ENCODE results near the gene CHTF18. TPM values are rescaled to one million over a fixed set of nuclear protein-coding genes. Genes with fewer than 3 reads are reported as not detected.

Gene CHTF18
- total RNA-seq, 2 experiments from 2014 or later, result 95.6 to 115 TPM

- CTCF ChIA-PET, result no interaction called here
- peaks cover 4% of the 10 kb centered on the region for H3K27me3 Mint-ChIP-seq
- no peaks in the 10 kb centered on the region for H3K4me1 Mint-ChIP-seq (ENCODE audit: low read depth)
These were observed 26.6 kb upstream of the CHTF18 start for GRCh38 chr16:761625-762513.

DNA sequence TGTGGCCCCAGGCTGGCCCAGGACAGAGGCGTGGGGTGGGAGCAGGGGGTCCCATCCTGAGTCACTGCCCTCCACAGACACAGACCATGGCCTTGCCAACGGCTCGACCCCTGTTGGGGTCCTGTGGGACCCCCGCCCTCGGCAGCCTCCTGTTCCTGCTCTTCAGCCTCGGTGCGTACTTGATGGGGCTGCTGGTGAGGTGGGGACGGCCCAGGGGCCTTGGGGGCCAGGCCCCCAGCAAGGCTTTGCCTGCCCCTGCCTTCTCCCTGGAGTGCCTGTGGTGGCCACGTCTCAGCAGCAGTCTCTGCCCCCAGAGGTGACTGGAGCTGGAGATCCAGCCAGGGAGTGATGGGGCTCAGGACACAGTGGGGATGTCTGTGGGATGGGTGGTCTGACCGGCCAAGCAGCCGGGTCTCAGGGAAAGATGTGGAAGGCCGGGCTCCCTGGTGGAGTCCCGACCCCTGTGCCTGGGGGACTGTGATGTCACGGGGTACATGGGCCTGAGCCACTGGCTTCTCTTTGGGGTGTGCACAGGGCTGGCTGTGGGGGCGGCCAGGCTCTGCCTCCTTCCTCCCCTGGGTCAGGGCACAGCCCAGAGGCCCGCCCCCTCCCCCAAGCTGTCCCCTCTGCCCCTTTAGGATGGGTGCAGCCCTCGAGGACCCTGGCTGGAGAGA lies 25.7 kb upstream of the CHTF18 start:
- POLR2A ChIA-PET, result no interaction called here
- peaks cover 1% of the 10 kb centered on the region for H3K27me3 Mint-ChIP-seq

More at GRCh38 chr16:761625-762513, 26.6 kb upstream of the CHTF18 start:
- no peaks in the 10 kb centered on the region for H3K9me3 Mint-ChIP-seq
- POLR2A ChIA-PET, result no interaction called here
- TF ChIP-seq CTCF (IDR thresholded peaks at IDR 0.05), result no peak
- DNase-seq (no peak), ATAC-seq (no peak)
- intact Hi-C loops (cut with micrococcal nuclease), result no loop called here
- H3K27ac Mint-ChIP-seq, result no peak overlapping the region
- no peaks in the 10 kb centered on the region for H3K36me3 Mint-ChIP-seq (ENCODE audit: low read depth)
- no peak overlapping the region for H3K4me3 Mint-ChIP-seq

DNA sequence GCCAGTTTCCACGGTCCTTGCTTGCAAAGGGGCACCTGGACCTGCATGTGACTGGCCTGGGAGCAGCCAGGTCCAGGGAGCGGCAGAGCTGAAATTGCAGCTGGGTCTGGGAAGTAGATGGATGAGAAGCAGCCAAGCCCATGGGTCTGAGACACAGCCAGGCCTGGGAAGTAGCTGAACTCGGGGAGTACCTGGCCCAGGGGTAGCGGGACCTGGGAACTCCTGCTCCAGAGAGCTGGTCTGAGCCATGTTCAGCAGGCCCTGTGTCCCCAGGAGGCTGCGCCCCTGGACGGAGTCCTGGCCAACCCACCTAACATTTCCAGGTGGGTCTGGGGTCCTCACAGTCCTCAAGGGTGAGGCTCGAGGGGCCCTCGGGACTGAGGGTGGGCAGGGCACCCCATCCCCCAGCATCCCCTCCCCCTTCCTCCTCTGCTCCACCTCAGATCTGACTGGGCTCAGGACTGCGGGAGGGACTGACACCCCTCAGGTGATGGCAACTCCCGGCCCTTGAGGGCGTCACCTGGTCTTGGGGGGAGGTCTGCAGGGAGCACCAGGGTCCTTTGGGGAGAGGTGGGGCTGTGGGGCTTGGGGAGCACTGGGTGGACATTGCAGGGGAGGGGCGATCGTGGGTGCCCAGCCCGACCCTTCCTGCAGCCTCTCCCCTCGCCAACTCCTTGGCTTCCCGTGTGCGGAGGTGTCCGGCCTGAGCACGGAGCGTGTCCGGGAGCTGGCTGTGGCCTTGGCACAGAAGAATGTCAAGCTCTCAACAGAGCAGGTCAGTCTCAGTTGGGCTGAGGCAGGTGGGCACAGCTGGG lies 24.8 kb upstream of the CHTF18 start:
- no peaks in the 10 kb centered on the region for H3K27me3 Mint-ChIP-seq
- intact Hi-C loops (cut with micrococcal nuclease), result no loop called here
- CTCF ChIA-PET, result no interaction called here

More for the DNA sequence above, 25.7 kb upstream of the CHTF18 start:
- Mint-ChIP-seq H3K4me3 (no peak overlapping the region), H3K4me1 (ENCODE audit: low read depth) (no peaks in the 10 kb centered on the region), H3K36me3 (ENCODE audit: low read depth) (no peaks in the 10 kb centered on the region), H3K27ac (no peak overlapping the region), H3K9me3 (no peaks in the 10 kb centered on the region)
- ATAC-seq (no peak), DNase-seq (no peak)
- intact Hi-C loops (cut with micrococcal nuclease), result no loop called here
- no peak for TF ChIP-seq CTCF (IDR thresholded peaks at IDR 0.05)
- CTCF ChIA-PET, result no interaction called here

GRCh38 chr16:764184-764750 lies 24.2 kb upstream of the CHTF18 start:
- H3K9me3 Mint-ChIP-seq, result no peaks in the 10 kb centered on the region
- CTCF ChIA-PET, result no interaction called here
- no peak for ATAC-seq

More for the DNA sequence above, 24.8 kb upstream of the CHTF18 start:
- H3K4me3 Mint-ChIP-seq, result no peak overlapping the region
- no peak for TF ChIP-seq CTCF (IDR thresholded peaks at IDR 0.05)
- H3K27ac Mint-ChIP-seq, result no peak overlapping the region
- H3K9me3 Mint-ChIP-seq, result no peaks in the 10 kb centered on the region
- H3K36me3 Mint-ChIP-seq (ENCODE audit: low read depth), result no peaks in the 10 kb centered on the region
- no peaks in the 10 kb centered on the region for H3K4me1 Mint-ChIP-seq (ENCODE audit: low read depth)
- POLR2A ChIA-PET, result no interaction called here
- DNase-seq, result no peak
- no peak for ATAC-seq

More at GRCh38 chr16:764184-764750, 24.2 kb upstream of the CHTF18 start:
- Mint-ChIP-seq H3K27me3 (no peaks in the 10 kb centered on the region), H3K4me3 (no peak overlapping the region), H3K4me1 (ENCODE audit: low read depth) (no peaks in the 10 kb centered on the region), H3K36me3 (ENCODE audit: low read depth) (no peaks in the 10 kb centered on the region), H3K27ac (no peak overlapping the region)
- no peak for DNase-seq
- POLR2A ChIA-PET, result no interaction called here
- intact Hi-C loops (cut with micrococcal nuclease), result no loop called here
- TF ChIP-seq CTCF (IDR thresholded peaks at IDR 0.05), result no peak

All from activated CD8-positive, alpha-beta T cell treated with anti-CD3 and anti-CD28 coated beads for 36 hours (primary cell).